Gastrocnemius medialis (tissue), 4 donors: ENCODE data around the gene LY86.

ENCODE experiments used
- CTCF ChIP-seq, 5 experiments: fragments of 450-650 bp in 3 of 5; fragments of 200-600 bp in 2 of 5; sonication (generic) in 2 of 5; IDR thresholded peaks in 4 of 5; conservative IDR thresholded peaks in 1 of 5; 1 replicate in 4 of 5; 2 replicates in 1 of 5; pipeline ENCODE4 v1.5.1; 2016 to 2019; ENCODE audit warnings: antibody characterized with exemption in 5 of 5, mild to moderate bottlenecking in 3 of 5, moderate library complexity in 3 of 5
- POLR2A ChIP-seq, 2 donors: fragments of 450-650 bp; IDR thresholded peaks; one replicate each; pipeline ENCODE4 v1.6.1; 2017; ENCODE audit warnings: antibody characterized with exemption in 2 of 2, mild to moderate bottlenecking in 2 of 2, moderate library complexity in 2 of 2

GRCh38 chr6:6652932-6653331 lies 64.4 kb downstream of the LY86 start:
- TF ChIP-seq CTCF (IDR thresholded peaks at IDR 0.05 in 4 of 5, conservative IDR thresholded peaks at IDR 0.05 in 1 of 5) (no peak), POLR2A (IDR thresholded peaks at IDR 0.05) (no peak)
